Testis (tissue), 2 donors: ENCODE data around the gene FBXW9.

ENCODE experiments used
- CTCF ChIP-seq, 3 experiments: fragments of 450-650 bp in 2 of 3; fragments of 200-600 bp in 1 of 3; sonication (generic) in 1 of 3; IDR thresholded peaks; one replicate each; pipeline ENCODE4 v1.5.1; 2016 to 2019; ENCODE audit warnings: antibody characterized with exemption in 3 of 3, mild to moderate bottlenecking in 2 of 3, moderate library complexity in 1 of 3
- POLR2A ChIP-seq: fragments of 450-650 bp; IDR thresholded peaks from one replicate; pipeline ENCODE4 v1.6.1; 2017; ENCODE audit warnings: antibody characterized with exemption, mild to moderate bottlenecking, moderate library complexity

- TF ChIP-seq CTCF (IDR thresholded peaks at IDR 0.05) (no peak), POLR2A (no peak)
Observed at GRCh38 chr19:12733369-12734214, 37.2 kb upstream of the FBXW9 start.
